NCI-H1930 (cell line): ENCODE measurements around the gene OR4K17.
A peak's percentile ranks its signal among the peaks of the same experiment; 100 is the strongest.
"Not testable (repeated sequence)": the region's sequence is repeated elsewhere in the genome, so short reads cannot be mapped to it uniquely, and the experiment has no call there.

Source experiments
- DNase-seq, 2 experiments: peaks; one replicate each; lab custom pipeline; 2025; lab: John Stamatoyannopoulos, UW

The OR4K17 gene, protein sequence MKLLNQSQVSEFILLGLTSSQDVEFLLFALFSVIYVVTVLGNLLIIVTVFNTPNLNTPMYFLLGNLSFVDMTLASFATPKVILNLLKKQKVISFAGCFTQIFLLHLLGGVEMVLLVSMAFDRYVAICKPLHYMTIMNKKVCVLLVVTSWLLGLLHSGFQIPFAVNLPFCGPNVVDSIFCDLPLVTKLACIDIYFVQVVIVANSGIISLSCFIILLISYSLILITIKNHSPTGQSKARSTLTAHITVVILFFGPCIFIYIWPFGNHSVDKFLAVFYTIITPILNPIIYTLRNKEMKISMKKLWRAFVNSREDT

DNA sequence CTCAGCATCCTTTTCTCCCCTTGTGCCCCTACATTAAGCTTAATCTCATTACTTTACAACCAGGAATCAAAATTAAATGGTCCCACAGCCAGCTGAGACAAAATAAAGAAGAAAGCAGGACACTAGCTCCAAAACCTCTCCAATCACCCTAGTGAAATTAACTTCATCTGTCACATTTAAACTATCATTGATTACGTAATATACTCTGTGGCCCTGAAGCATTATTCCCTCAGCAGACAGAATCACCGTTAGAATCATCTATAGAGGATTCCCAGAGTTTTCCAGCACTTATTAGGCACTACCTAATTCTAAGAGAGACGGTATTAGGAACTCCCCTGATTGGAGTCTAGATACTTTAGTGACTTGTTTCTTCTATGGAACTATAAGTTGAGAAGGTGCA is at the start of gene OR4K17:
TSS of gene OR4K17 (plus strand) at position 302 of the 400 bp plus-strand sequence. CDS start 6,761 bp downstream, outside the sequence.
- DNase-seq, result no peak

GRCh38 chr14:20092050-20092449 is 18.5 kb upstream of the OR4K17 start:
- no peak for DNase-seq

DNA sequence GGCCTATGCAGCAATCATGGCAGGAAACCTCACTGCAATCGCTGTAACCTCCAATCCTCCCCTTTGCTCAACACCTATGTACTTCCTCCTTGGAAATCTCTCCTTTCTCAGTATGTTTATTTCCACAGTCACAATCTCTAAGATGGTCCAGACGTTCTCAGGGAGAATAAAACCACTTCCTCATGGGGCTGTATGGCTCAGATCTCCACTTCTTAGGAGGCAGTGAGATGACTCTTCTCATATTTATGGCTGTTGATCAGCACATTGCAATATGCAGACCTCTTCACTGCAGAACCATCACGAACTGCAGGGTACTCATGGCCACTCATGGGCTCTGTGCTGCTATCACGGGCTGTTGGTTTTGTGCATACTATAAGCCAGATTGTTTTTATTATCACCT is 17.1 kb upstream of the OR4K17 start:
- DNase-seq, result no peak

DNA sequence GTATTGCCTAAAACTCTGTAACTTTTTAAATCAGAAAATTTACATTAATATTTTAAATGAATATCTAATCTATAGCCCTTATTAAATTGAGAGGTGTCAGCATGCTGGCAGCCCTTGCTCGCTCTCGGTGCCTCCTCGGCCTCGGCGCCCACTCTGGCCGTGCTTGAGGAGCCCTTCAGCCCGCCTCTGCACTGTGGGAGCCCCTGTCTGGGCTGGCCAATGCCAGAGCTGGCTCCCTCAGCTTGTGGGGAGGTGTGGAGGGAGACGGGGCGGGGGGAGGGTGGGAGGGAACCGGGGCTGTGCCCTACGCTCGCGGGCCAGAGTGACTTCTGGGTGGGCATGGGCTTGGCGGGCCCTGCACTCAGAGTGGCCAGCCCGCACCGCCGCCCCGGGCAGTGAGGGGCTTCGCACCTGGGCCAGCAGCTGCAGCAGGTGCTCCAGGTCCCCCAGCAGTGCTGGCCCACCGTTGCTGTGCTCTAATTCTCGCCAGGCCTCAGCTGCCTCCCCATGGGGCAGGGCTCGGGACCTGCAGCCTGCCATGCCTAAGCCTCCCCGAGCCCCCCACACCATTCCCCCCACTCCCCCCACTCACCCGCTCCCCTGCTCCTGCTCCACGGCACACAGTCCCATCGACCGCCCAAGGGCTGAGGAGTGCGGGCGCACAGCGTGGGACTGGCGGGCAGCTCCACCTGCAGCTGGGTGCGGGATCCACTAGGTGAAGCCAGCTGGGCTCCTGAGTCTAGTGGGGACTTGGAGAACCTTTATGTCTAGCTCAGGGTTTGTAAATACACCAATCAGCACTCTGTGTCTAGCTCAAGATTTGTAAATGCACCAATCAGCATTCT is 11.4 kb upstream of the OR4K17 start:
- DNase-seq, result not testable (repeated sequence)

- no peak for DNase-seq
Measured at GRCh38 chr14:20112321-20112720, 1.8 kb downstream of the OR4K17 start.

GRCh38 chr14:20116748-20117147 is 6.2 kb downstream of the OR4K17 start:
- no peak for DNase-seq

- no peak for DNase-seq
Measured at GRCh38 chr14:20118795-20119194, 8.3 kb downstream of the OR4K17 start.

GRCh38 chr14:20138520-20138919 is 28.0 kb downstream of the OR4K17 start, which contains the start of gene OR4N5:
Gene OR4N5 (plus strand): TSS chr14:20138820. CDS start chr14:20143736, 4,916 bp downstream.
- DNase-seq, result no peak

GRCh38 chr14:20143911-20144310 is 33.4 kb downstream of the OR4K17 start:
- DNase-seq, result peak in 1 of 2 experiments; percentile 0

DNA sequence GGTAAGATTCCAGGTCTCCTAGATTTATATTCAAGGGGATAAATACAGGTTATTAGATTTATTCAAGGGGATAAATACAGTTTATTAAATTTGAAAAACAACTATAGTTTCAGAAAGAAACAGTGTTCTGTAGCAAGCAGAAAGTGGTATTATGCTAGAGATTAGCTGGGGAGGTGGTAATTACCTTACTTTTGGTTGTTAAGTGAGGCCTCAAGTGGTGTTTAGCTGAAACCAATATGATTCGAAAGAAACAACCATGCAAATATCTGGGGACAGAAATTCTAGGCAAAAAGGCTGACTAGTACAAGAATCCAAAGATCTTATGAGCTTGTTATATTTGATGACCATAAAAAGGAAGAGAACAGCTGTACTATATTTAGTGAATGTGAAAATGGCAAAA is 34.3 kb downstream of the OR4K17 start:
- DNase-seq, result no peak

DNA sequence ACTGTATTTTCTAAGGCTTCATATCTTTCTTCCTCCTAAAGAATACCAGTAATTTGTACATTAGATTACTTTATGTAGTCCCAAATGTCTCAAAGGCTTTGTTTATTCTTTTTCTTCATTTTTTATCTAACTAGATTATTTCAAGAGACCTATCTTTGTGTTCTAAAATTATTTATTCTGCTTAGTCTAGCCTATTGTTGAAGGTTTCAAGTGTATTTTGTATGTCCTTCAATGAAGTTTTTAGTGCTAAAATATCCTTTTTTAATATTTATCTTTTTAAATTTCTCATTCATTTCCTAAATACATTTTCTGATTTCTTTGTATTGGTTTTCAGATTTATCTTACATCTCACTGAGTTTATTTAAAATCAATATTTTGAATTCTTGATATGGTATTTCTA is 53.9 kb downstream of the OR4K17 start:
- no peak for DNase-seq

DNA sequence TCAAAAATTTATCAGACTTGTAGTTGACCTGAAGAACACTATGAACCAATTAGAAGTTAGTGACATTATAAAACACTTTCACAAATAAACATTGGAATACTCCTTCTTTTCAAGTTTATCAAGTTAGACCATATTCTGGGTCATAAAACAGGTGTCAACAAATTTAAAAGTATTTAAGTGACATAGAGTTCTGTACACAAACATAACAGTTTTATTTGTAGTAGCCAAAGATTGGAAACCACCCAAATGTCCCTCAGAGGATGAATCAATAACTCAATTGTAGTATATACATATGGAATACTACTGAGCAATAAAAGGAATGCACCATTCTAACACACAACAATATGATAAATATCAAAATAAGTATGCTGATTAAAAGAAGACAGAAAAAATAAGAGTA is 56.6 kb downstream of the OR4K17 start:
- no peak for DNase-seq

DNA sequence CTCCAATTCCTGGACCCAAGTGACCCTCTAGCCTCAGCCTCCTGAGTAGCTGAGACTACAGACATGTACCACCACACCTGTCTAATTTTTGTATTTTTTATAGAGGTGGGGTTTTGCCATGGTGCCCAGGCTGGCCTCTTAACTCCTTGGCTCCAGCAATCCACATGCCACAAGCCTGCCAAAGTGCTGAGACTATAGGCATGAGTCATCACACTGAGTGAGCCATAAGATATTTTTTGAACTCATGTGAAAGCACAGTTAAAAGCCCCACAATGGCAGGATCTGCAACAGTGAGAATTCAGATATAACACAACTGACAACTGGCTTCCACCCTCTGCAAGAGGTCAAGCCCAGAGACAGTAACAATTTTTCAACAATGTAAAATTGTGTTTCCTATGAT is 59.3 kb downstream of the OR4K17 start:
- DNase-seq, result not testable (repeated sequence)
